HEK293 (cell line): ENCODE measurements around the gene TMEM87B.

Source experiments
- CTCF ChIA-PET: fragments of 350-600 bp; formaldehyde crosslinking; extraction: SDS; loops from one replicate; lab custom pipeline; 2021; ENCODE audit warnings: antibody characterized with exemption; lab: Yijun Ruan, JAX
- POLR2A ChIA-PET: fragments of 300-600 bp; formaldehyde crosslinking; extraction: SDS; loops from one replicate; lab custom pipeline; 2020; ENCODE audit warnings: antibody characterized with exemption, inconsistent platforms; lab: Yijun Ruan, JAX
- H3K27ac ChIP-seq: fragments of 200-500 bp; sonication (Bioruptor generic); 2 replicates; pipeline ENCODE4 v1.5.1; 2014; ENCODE audit warnings: low read depth, low read length, control low read depth, inconsistent platforms; ENCODE audit errors: extremely low read depth
- H3K36me3 ChIP-seq, 2 experiments: fragments of 200-500 bp in 1 of 2; sonication (Bioruptor generic) in 1 of 2; 1 replicate in 1 of 2; 2 replicates in 1 of 2; pipeline ENCODE4 v1.5.1; 2014 to 2017; ENCODE audit warnings: inconsistent platforms in 2 of 2, low read length in 2 of 2; ENCODE audit not compliant: control insufficient read depth in 2 of 2, insufficient read depth in 1 of 2
- H3K4me1 ChIP-seq: fragments of 200-500 bp; sonication (Bioruptor generic); 2 replicates; pipeline ENCODE4 v1.5.1; 2014; ENCODE audit warnings: mild to moderate bottlenecking, low read length, inconsistent platforms; ENCODE audit not compliant: control insufficient read depth, insufficient read depth
- H3K4me3 ChIP-seq: 2 replicates; pipeline ENCODE4 v1.5.1; 2011; ENCODE audit warnings: low read depth, mild to moderate bottlenecking, control low read depth, low read length, moderate library complexity
- H3K9me3 ChIP-seq: fragments of 200-500 bp; sonication (Bioruptor generic); 2 replicates; pipeline ENCODE4 v1.5.1; 2014; ENCODE audit warnings: low read depth, low read length, inconsistent platforms; ENCODE audit not compliant: control insufficient read depth, insufficient read depth
- ATF2 ChIP-seq: fragments of 450-650 bp; formaldehyde crosslinking; IDR thresholded peaks from 2 replicates; pipeline ENCODE4 v1.5.1; 2016; ENCODE audit warnings: missing biosample characterization, missing genetic modification characterization, low read depth
- EGR2 ChIP-seq: fragments of 450-650 bp; formaldehyde crosslinking; IDR thresholded peaks from 2 replicates; pipeline ENCODE4 v1.5.1; 2016; ENCODE audit warnings: low read depth, missing biosample characterization, missing genetic modification characterization
- KLF8 ChIP-seq: fragments of 450-650 bp; formaldehyde crosslinking; IDR thresholded peaks from 2 replicates; pipeline ENCODE4 v1.5.1; 2016; ENCODE audit warnings: missing biosample characterization, missing genetic modification characterization
- PRDM10 ChIP-seq: fragments of 450-650 bp; formaldehyde crosslinking; IDR thresholded peaks from 2 replicates; pipeline ENCODE4 v1.5.1; 2016; ENCODE audit warnings: missing biosample characterization, missing genetic modification characterization
- SCRT2 ChIP-seq: fragments of 450-650 bp; formaldehyde crosslinking; IDR thresholded peaks from 2 replicates; pipeline ENCODE4 v1.5.1; 2016; ENCODE audit warnings: missing biosample characterization, missing genetic modification characterization
- SP3 ChIP-seq: fragments of 450-650 bp; formaldehyde crosslinking; IDR thresholded peaks from 2 replicates; pipeline ENCODE4 v1.5.1; 2016; ENCODE audit warnings: missing biosample characterization, missing genetic modification characterization
- SP7 ChIP-seq: fragments of 450-650 bp; formaldehyde crosslinking; IDR thresholded peaks from 2 replicates; pipeline ENCODE4 v1.5.1; 2016; ENCODE audit warnings: missing biosample characterization, missing genetic modification characterization
- ZBTB1 ChIP-seq: fragments of 450-650 bp; formaldehyde crosslinking; IDR thresholded peaks from 2 replicates; pipeline ENCODE4 v1.5.1; 2016; ENCODE audit warnings: missing biosample characterization, missing genetic modification characterization
- ZBTB17 ChIP-seq: fragments of 450-650 bp; formaldehyde crosslinking; IDR thresholded peaks from 2 replicates; pipeline ENCODE4 v1.5.1; 2016; ENCODE audit warnings: missing biosample characterization, missing genetic modification characterization
- ZNF184 ChIP-seq: fragments of 450-650 bp; IDR thresholded peaks from 2 replicates; pipeline ENCODE4 v1.5.1; 2018; ENCODE audit warnings: missing biosample characterization, mild to moderate bottlenecking, missing genetic modification characterization
- ZNF202 ChIP-seq: fragments of 450-650 bp; formaldehyde crosslinking; IDR thresholded peaks from 2 replicates; pipeline ENCODE4 v1.5.1; 2016; ENCODE audit warnings: missing biosample characterization, missing genetic modification characterization, borderline replicate concordance
- ZNF366 ChIP-seq: fragments of 450-650 bp; formaldehyde crosslinking; conservative IDR thresholded peaks from 2 replicates; pipeline ENCODE4 v1.5.1; 2016; ENCODE audit warnings: missing biosample characterization, missing genetic modification characterization
- ZNF510 ChIP-seq: fragments of 450-650 bp; formaldehyde crosslinking; IDR thresholded peaks from 2 replicates; pipeline ENCODE4 v1.5.1; 2018; ENCODE audit warnings: mild to moderate bottlenecking, missing genetic modification characterization, missing biosample characterization; ENCODE audit not compliant: insufficient replicate concordance
- ZNF514 ChIP-seq: fragments of 450-650 bp; formaldehyde crosslinking; IDR thresholded peaks from 2 replicates; pipeline ENCODE4 v1.5.1; 2016; ENCODE audit warnings: missing biosample characterization, missing genetic modification characterization
- ZNF701 ChIP-seq: fragments of 450-650 bp; formaldehyde crosslinking; IDR thresholded peaks from 2 replicates; pipeline ENCODE4 v1.5.1; 2016; ENCODE audit warnings: missing biosample characterization, missing genetic modification characterization
- ZNF76 ChIP-seq: fragments of 450-650 bp; formaldehyde crosslinking; IDR thresholded peaks from 2 replicates; pipeline ENCODE4; 2016; ENCODE audit warnings: low read depth, missing biosample characterization, missing genetic modification characterization, borderline replicate concordance
- ZNF777 ChIP-seq: fragments of 450-650 bp; formaldehyde crosslinking; IDR thresholded peaks from 2 replicates; pipeline ENCODE4 v1.5.1; 2017; ENCODE audit warnings: missing biosample characterization, missing genetic modification characterization, borderline replicate concordance
- TF ChIP-seq, protein P1 (sequence below): fragments of 450-650 bp; formaldehyde crosslinking; optimal IDR thresholded peaks from 2 replicates; pipeline ENCODE3; 2016; ENCODE audit warnings: missing biosample characterization, mild to moderate bottlenecking, missing genetic modification characterization

TMEM87B gene

DNA sequence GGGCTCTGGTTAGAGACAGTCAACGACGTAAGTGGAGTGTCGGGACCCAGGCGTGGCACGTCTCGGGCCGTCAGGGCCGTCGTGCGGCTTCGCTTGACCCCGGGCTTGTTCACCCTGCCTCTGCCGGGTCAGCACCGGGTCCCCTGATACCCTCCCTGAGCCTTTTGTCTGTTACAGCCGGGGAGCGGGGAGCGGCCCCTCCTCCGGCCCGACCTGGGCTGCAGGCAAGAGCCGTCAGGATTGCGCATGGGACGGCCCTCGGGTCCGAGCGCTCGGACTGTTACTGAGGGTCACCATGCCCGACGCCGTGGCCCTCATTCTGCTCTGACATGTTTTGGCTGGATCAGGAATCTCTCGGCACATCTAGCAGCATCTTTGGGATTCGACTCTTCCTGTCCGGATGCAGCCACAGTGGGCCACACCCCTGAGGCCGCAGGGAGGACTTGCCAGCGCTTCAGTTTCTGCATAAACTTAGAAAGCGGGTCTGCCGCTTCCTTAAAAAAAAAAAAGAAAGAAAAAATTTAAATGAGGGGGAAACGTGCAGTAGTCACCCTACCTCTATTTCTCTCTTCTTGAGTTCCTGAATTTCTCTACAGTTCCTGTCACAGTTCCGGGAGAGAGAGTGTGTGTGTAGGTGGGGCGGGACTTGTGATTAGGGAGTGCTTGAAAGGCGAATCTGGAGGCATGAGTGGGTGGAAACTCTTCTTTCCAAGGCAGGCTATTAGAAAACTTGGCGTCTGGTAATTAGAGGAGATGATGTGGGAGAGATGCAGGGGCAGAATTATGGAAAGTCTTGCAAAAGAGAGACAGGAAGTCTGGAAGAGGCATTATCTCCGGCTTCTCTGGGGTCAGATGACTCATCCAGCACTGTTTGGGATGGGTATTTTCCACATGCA, 909 bp downstream of the TMEM87B start (continued):
- no peak for TF ChIP-seq ZNF202 (tag by site-specific recombination)
- peak; percentile 72 for TF ChIP-seq SP3
- TF ChIP-seq KLF8 (tag by site-specific recombination), result peak; percentile 79
- no peak for TF ChIP-seq ZNF514 (tag by site-specific recombination)
- TF ChIP-seq, protein P1, sequence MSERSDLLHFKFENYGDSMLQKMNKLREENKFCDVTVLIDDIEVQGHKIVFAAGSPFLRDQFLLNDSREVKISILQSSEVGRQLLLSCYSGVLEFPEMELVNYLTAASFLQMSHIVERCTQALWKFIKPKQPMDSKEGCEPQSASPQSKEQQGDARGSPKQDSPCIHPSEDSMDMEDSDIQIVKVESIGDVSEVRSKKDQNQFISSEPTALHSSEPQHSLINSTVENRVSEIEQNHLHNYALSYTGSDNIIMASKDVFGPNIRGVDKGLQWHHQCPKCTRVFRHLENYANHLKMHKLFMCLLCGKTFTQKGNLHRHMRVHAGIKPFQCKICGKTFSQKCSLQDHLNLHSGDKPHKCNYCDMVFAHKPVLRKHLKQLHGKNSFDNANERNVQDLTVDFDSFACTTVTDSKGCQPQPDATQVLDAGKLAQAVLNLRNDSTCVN (tag by site-specific recombination), result peak; percentile 52
- TF ChIP-seq ZNF510 (tag by site-specific recombination), result no peak
- peak; percentile 91; the same call in 1 of the 2 replicates for TF ChIP-seq ZNF777 (tag by site-specific recombination)
- TF ChIP-seq ZNF184 (tag by site-specific recombination), result no peak
- no peak for TF ChIP-seq ZBTB1 (tag by site-specific recombination)
- TF ChIP-seq ZBTB17 (tag by site-specific recombination), result peak; percentile 79
- TF ChIP-seq ATF2 (tag by site-specific recombination), result no peak
- peak; percentile 98 for TF ChIP-seq EGR2 (tag by site-specific recombination)
- TF ChIP-seq ZNF76, result no peak
- TF ChIP-seq ZNF701 (tag by site-specific recombination), result no peak

DNA sequence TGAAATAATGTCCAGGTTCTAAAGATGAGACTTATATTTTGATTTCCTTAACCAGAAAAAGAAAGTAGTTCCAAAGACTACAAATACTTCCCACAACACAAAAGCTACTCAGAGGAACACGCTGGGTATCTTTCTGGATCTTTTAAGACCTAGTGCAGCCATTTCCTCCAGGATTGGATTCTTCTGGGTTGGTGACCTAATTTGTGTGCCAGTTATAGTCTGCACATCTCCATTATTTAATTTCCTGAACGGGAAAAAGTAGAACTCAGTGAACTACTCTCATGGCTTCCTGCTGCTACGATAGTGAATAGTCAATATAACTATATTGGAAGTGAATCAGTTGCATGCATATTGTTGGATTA, 1.5 kb downstream of the TMEM87B start:
- ChIA-PET CTCF (no interaction called here), POLR2A (no interaction called here)
- TF ChIP-seq ZNF366 (tag by site-specific recombination) (0 out of 2 replicates have a peak, but pooled peaks have one; percentile 5), SCRT2 (tag by site-specific recombination) (no peak), PRDM10 (tag by site-specific recombination) (0 out of 2 replicates have a peak, but pooled peaks have one; percentile 6), SP7 (tag by site-specific recombination) (0 out of 2 replicates have a peak, but pooled peaks have one; percentile 1)
- Histone ChIP-seq H3K4me1 (peaks cover 6% of the 10 kb centered on the region), H3K9me3 (no peaks in the 10 kb centered on the region), H3K4me3 (peak overlapping the region; percentile 86), H3K36me3 (peaks cover 0 to under 1% of the 10 kb centered on the region in 2 experiments; a peak in 2 of 3 replicates), H3K27ac (no peak overlapping the region)
